ENCODE data around the gene IL17RE. TPM values are rescaled to one million over a fixed set of nuclear protein-coding genes. Genes with fewer than 3 reads are reported as not detected.

The IL17RE gene
- total and polyA plus RNA-seq, 2 experiments from 2014 or later = 1.1 to 3.4 TPM

GRCh38 chr3:9917820-9918219 lies 15.2 kb downstream of the IL17RE start (continued):
- no peak for TF ChIP-seq NANOG (IDR thresholded peaks at IDR 0.05; ENCODE audit: borderline replicate concordance)
- no peak for TF ChIP-seq ZNF331 (CRISPR knock-in tag; IDR thresholded peaks at IDR 0.05; ENCODE audit: low read depth)
- no peak for TF ChIP-seq JUNB (IDR thresholded peaks at IDR 0.05; ENCODE audit: unreplicated experiment)
- TF ChIP-seq STAT1 (IDR thresholded peaks at IDR 0.05; ENCODE audit: unreplicated experiment) = no peak

GRCh38 chr3:9918261-9919038 lies 15.8 kb downstream of the IL17RE start:
- Histone ChIP-seq H4K20me1 (replicated peaks; ENCODE audit: insufficient read depth) (no peaks in the 10 kb centered on the region), H3K4me3 (no peak overlapping the region), H3K27me3 (ENCODE audit: insufficient read depth) (peaks cover 12% of the 10 kb centered on the region; the same call in 1 of the 2 replicates), H3K27ac (ENCODE audit: low read depth) (no peak overlapping the region), H3K36me3 (ENCODE audit: insufficient read depth) (no peaks in the 10 kb centered on the region), H2AFZ (no peak overlapping the region), H3F3A (replicated peaks; ENCODE audit: low read depth) (0 out of 2 replicates have a peak, but pooled peaks cover 5% of the 10 kb centered on the region), H3K79me2 (replicated peaks; ENCODE audit: insufficient read depth) (no peaks in the 10 kb centered on the region), H3K4me1 (ENCODE audit: insufficient read depth) (peaks cover 17% of the 10 kb centered on the region), H3K4me2 (no peak overlapping the region), H3K9me2 (ENCODE audit: insufficient read depth) (no peaks in the 10 kb centered on the region)
- TF ChIP-seq ZNF114 (CRISPR knock-in tag; IDR thresholded peaks at IDR 0.05) = no peak
- TF ChIP-seq EZH2 (IDR thresholded peaks at IDR 0.05; ENCODE audit: low read depth, unreplicated experiment) = no peak
- no peak for TF ChIP-seq CREB1 (CRISPR knock-in tag; IDR thresholded peaks at IDR 0.05; ENCODE audit: low read depth)
- no peak for TF ChIP-seq ZNF331 (CRISPR knock-in tag; IDR thresholded peaks at IDR 0.05; ENCODE audit: low read depth)
- no peak for TF ChIP-seq POLR2AphosphoS5 (IDR thresholded peaks at IDR 0.05; ENCODE audit: low read depth)
- TF ChIP-seq JUNB (IDR thresholded peaks at IDR 0.05; ENCODE audit: unreplicated experiment) = no peak
- TF ChIP-seq REST (IDR thresholded peaks at IDR 0.05; ENCODE audit: unreplicated experiment) = no peak
- TF ChIP-seq STAT1 (IDR thresholded peaks at IDR 0.05; ENCODE audit: unreplicated experiment) = no peak
- TF ChIP-seq ETS1 (IDR thresholded peaks at IDR 0.05) = no peak
- Mint-ChIP-seq H3K4me1 (peaks cover 16% of the 10 kb centered on the region), H3K4me3 (peak overlapping the region; percentile 30; the same call in 1 of the 3 replicates), H3K9me3 (no peaks in the 10 kb centered on the region), H3K36me3 (ENCODE audit: low read depth) (peaks cover 4% of the 10 kb centered on the region; the same call in 1 of the 3 replicates), H3K27me3 (ENCODE audit: insufficient read depth, low read depth, poor library complexity) (peaks cover 8% of the 10 kb centered on the region), H3K27ac (no peak overlapping the region)
- ATAC-seq (no peak), DNase-seq (ENCODE audit: low spot score) (no peak)
